ENCODE data around the gene PKIB. TPM values are rescaled to one million over a fixed set of nuclear protein-coding genes. Genes with fewer than 3 reads are reported as not detected.

Gene PKIB
- total RNA-seq, 1 donor from 2014 or later: 74.6 TPM

GRCh38 chr6:122571888-122572287 is 38.3 kb upstream of the PKIB start:
- Histone ChIP-seq H2AFZ (ENCODE audit: low read depth, low read length) (no peak overlapping the region), H3K27me3 (ENCODE audit: insufficient read depth, low read length) (no peaks in the 10 kb centered on the region), H3K9me3 (ENCODE audit: insufficient read depth, low read depth, low read length) (no peaks in the 10 kb centered on the region), H3K9ac (ENCODE audit: low read length) (no peak overlapping the region), H3K4me3 (ENCODE audit: insufficient read depth, low read depth, low read length) (no peak overlapping the region), H3K4me1 (ENCODE audit: insufficient read depth, low read length) (no peaks in the 10 kb centered on the region), H3K79me2 (ENCODE audit: insufficient read depth, low read length) (no peaks in the 10 kb centered on the region), H3K36me3 (ENCODE audit: insufficient read depth, low read length) (no peaks in the 10 kb centered on the region), H3K4me2 (ENCODE audit: low read length) (no peak overlapping the region), H4K20me1 (ENCODE audit: insufficient read depth, low read length) (no peaks in the 10 kb centered on the region), H3K27ac (ENCODE audit: low read depth, low read length) (no peak overlapping the region)
- no peak for FAIRE-seq
- no peaks in the 10 kb centered on the region for H3K27me3 Mint-ChIP-seq (ENCODE audit: low read depth, unreplicated experiment)
- DNase-seq (ENCODE audit: low read depth): no peak
- peaks cover 11% of the 10 kb centered on the region for H3K9me3 Mint-ChIP-seq (ENCODE audit: unreplicated experiment)
- TF ChIP-seq CTCF (IDR thresholded peaks at IDR 0.05; ENCODE audit: insufficient read depth, low read depth, low read length) (no peak), EZH2 (IDR thresholded peaks at IDR 0.05; ENCODE audit: insufficient read depth, low read length) (no peak)
- no peak overlapping the region for H3K4me3 Mint-ChIP-seq (ENCODE audit: unreplicated experiment)
- H3K4me1 Mint-ChIP-seq (ENCODE audit: low read depth, unreplicated experiment): peaks cover 29% of the 10 kb centered on the region
- no peak overlapping the region for H3K27ac Mint-ChIP-seq (ENCODE audit: unreplicated experiment)
- H3K36me3 Mint-ChIP-seq (ENCODE audit: low read depth, unreplicated experiment): peaks cover 20% of the 10 kb centered on the region

DNA sequence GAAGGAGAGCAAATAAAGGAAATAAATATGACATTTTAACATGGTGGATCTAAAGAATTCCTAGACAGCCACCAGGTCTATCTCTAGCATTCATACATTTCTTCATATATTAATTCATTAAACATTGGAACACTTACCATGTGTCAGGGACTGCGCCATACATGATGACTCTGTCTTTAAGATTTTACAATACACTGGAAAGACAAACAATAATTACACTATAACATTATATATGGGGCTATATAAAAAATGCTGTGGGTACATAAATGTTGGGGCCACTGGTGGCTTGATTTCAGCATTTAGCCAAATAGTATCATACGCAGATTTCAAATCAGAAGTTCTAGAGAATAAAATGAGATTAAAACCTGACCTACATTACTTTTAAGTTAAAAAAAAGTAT is 33.3 kb upstream of the PKIB start:
- H3K9me3 Mint-ChIP-seq (ENCODE audit: unreplicated experiment): peaks cover 8% of the 10 kb centered on the region
- TF ChIP-seq CTCF (IDR thresholded peaks at IDR 0.05; ENCODE audit: insufficient read depth, low read depth, low read length) (no peak), EZH2 (IDR thresholded peaks at IDR 0.05; ENCODE audit: insufficient read depth, low read length) (no peak)
- Histone ChIP-seq H4K20me1 (ENCODE audit: insufficient read depth, low read length) (no peaks in the 10 kb centered on the region), H2AFZ (ENCODE audit: low read depth, low read length) (no peak overlapping the region), H3K9me3 (ENCODE audit: insufficient read depth, low read depth, low read length) (no peaks in the 10 kb centered on the region), H3K4me3 (ENCODE audit: insufficient read depth, low read depth, low read length) (no peak overlapping the region), H3K4me2 (ENCODE audit: low read length) (no peak overlapping the region), H3K36me3 (ENCODE audit: insufficient read depth, low read length) (no peaks in the 10 kb centered on the region), H3K9ac (ENCODE audit: low read length) (no peak overlapping the region), H3K4me1 (ENCODE audit: insufficient read depth, low read length) (no peaks in the 10 kb centered on the region), H3K27me3 (ENCODE audit: insufficient read depth, low read length) (no peaks in the 10 kb centered on the region), H3K27ac (ENCODE audit: low read depth, low read length) (no peak overlapping the region), H3K79me2 (ENCODE audit: insufficient read depth, low read length) (no peaks in the 10 kb centered on the region)
- no peak for FAIRE-seq
- no peak for DNase-seq (ENCODE audit: low read depth)
- peaks cover 19% of the 10 kb centered on the region for H3K36me3 Mint-ChIP-seq (ENCODE audit: low read depth, unreplicated experiment)
- no peak overlapping the region for H3K27ac Mint-ChIP-seq (ENCODE audit: unreplicated experiment)
- peaks cover 9% of the 10 kb centered on the region for H3K4me1 Mint-ChIP-seq (ENCODE audit: low read depth, unreplicated experiment)
- no peak overlapping the region for H3K4me3 Mint-ChIP-seq (ENCODE audit: unreplicated experiment)
- no peaks in the 10 kb centered on the region for H3K27me3 Mint-ChIP-seq (ENCODE audit: low read depth, unreplicated experiment)

GRCh38 chr6:122578961-122579360 is 31.2 kb upstream of the PKIB start:
- no peak overlapping the region for H3K4me3 ChIP-seq (ENCODE audit: insufficient read depth, low read depth, low read length)
- Mint-ChIP-seq H3K4me1 (ENCODE audit: low read depth, unreplicated experiment) (peaks cover 12% of the 10 kb centered on the region), H3K27me3 (ENCODE audit: low read depth, unreplicated experiment) (no peaks in the 10 kb centered on the region), H3K4me3 (ENCODE audit: unreplicated experiment) (no peak overlapping the region), H3K9me3 (ENCODE audit: unreplicated experiment) (peaks cover 7% of the 10 kb centered on the region), H3K27ac (ENCODE audit: unreplicated experiment) (no peak overlapping the region), H3K36me3 (ENCODE audit: low read depth, unreplicated experiment) (peaks cover 15% of the 10 kb centered on the region)
- no peak overlapping the region for H3K9ac ChIP-seq (ENCODE audit: low read length)
- H3K4me2 ChIP-seq (ENCODE audit: low read length): no peak overlapping the region
- no peaks in the 10 kb centered on the region for H3K9me3 ChIP-seq (ENCODE audit: insufficient read depth, low read depth, low read length)
- H3K27ac ChIP-seq (ENCODE audit: low read depth, low read length): no peak overlapping the region
- no peak for DNase-seq (ENCODE audit: low read depth)
- no peaks in the 10 kb centered on the region for H3K36me3 ChIP-seq (ENCODE audit: insufficient read depth, low read length)
- no peaks in the 10 kb centered on the region for H3K4me1 ChIP-seq (ENCODE audit: insufficient read depth, low read length)
- H2AFZ ChIP-seq (ENCODE audit: low read depth, low read length): no peak overlapping the region
- TF ChIP-seq CTCF (IDR thresholded peaks at IDR 0.05; ENCODE audit: insufficient read depth, low read depth, low read length): no peak
- TF ChIP-seq EZH2 (IDR thresholded peaks at IDR 0.05; ENCODE audit: insufficient read depth, low read length): no peak
- no peaks in the 10 kb centered on the region for H3K79me2 ChIP-seq (ENCODE audit: insufficient read depth, low read length)
- no peaks in the 10 kb centered on the region for H4K20me1 ChIP-seq (ENCODE audit: insufficient read depth, low read length)
- no peak for FAIRE-seq
- H3K27me3 ChIP-seq (ENCODE audit: insufficient read depth, low read length): no peaks in the 10 kb centered on the region

Data from astrocyte (in vitro differentiated cells and primary cell).